ENCODE data around the gene PPP1R3C.

PPP1R3C gene

GRCh38 chr10:91668913-91669312 is 36.0 kb upstream of the PPP1R3C start:
- Histone ChIP-seq H3K27ac (no peak overlapping the region), H3K4me3 (no peak overlapping the region)
- no peak for DNase-seq (ENCODE audit: low spot score)
- no peak for TF ChIP-seq CTCF (IDR thresholded peaks at IDR 0.05)

- DNase-seq (ENCODE audit: low spot score) = no peak
- TF ChIP-seq CTCF (IDR thresholded peaks at IDR 0.05) = no peak
- Histone ChIP-seq H3K27ac (no peak overlapping the region), H3K4me3 (no peak overlapping the region)
Observed at GRCh38 chr10:91665842-91666241, 33.0 kb upstream of the PPP1R3C start.

DNA sequence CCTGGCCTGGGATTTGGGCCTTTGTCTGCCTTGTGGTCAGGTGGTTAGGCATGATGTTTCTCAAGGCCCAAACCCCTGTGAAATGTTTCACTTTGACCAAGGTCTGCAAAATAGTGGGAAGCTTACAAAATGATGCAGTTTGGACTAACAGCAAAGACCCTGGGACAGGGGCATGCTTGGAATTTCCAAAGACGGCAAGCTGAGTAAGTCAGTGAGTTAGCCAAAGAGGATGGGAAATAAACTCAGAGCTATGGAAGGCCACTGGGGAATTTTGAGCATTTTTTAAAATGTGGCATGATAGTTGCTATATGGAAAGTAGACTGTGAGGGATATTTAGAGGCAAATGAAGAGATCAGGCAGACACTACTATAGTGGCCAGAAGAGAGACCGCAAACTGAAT is 31.6 kb upstream of the PPP1R3C start:
- Histone ChIP-seq H3K4me3 (no peak overlapping the region), H3K27ac (no peak overlapping the region)
- no peak for DNase-seq (ENCODE audit: low spot score)
- no peak for TF ChIP-seq CTCF (IDR thresholded peaks at IDR 0.05)

GRCh38 chr10:91662993-91663392 is 30.1 kb upstream of the PPP1R3C start:
- no peak for DNase-seq (ENCODE audit: low spot score)
- H3K27ac ChIP-seq = no peak overlapping the region
- no peak for TF ChIP-seq CTCF (IDR thresholded peaks at IDR 0.05)
- H3K4me3 ChIP-seq = no peak overlapping the region

- no peak for DNase-seq (ENCODE audit: low spot score)
- H3K27ac ChIP-seq = no peak overlapping the region
- no peak for TF ChIP-seq CTCF (IDR thresholded peaks at IDR 0.05)
- no peak overlapping the region for H3K4me3 ChIP-seq
Observed at GRCh38 chr10:91653219-91653870, 20.5 kb upstream of the PPP1R3C start.

DNA sequence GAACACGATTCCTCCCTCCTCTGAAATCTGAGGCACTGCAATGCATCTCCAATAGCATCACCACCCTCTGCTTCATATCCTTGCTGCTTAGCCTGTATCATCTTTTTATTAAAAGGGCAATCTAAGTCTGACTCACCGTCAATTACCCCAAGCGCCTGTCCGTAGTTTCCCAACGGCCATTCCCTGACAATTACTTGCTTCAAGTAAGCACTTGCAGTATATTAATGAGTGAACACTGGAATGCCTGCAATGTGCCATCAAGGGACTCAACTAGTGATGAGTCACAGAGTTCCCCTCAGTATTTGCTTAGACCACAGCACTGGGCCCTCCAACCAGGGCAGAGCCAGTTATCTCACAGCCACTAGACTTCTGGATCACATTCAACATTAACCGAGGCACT is 19.5 kb upstream of the PPP1R3C start:
- H3K27ac ChIP-seq = no peak overlapping the region
- TF ChIP-seq CTCF (IDR thresholded peaks at IDR 0.05) = no peak
- H3K4me3 ChIP-seq = no peak overlapping the region
- no peak for DNase-seq (ENCODE audit: low spot score)

GRCh38 chr10:91643700-91644099 is 10.8 kb upstream of the PPP1R3C start:
- DNase-seq (ENCODE audit: low spot score) = no peak
- Histone ChIP-seq H3K4me3 (no peak overlapping the region), H3K27ac (peak overlapping the region; percentile 39 to 85)
- TF ChIP-seq CTCF (IDR thresholded peaks at IDR 0.05) = no peak

All from coronary artery (tissue), 2 donors.